K562 (cell line): ENCODE results near the gene JMJD1C. TPM values are rescaled to one million over a fixed set of nuclear protein-coding genes. Genes with fewer than 3 reads are reported as not detected.

Experiments
- COPS2 ChIP-seq: fragments of 450-650 bp; conservative IDR thresholded peaks from 2 replicates; pipeline ENCODE4 v1.6.1; 2016; ENCODE audit warnings: mild to moderate bottlenecking, moderate library complexity
- CREB3 ChIP-seq: fragments of 450-650 bp; conservative IDR thresholded peaks from 2 replicates; pipeline ENCODE4 v1.6.1; 2016; ENCODE audit warnings: missing genetic modification characterization, low read depth, mild to moderate bottlenecking, missing compliant biosample characterization, moderate library complexity
- CTCFL ChIP-seq: IDR thresholded peaks from 2 replicates; pipeline ENCODE4 v1.6.1; 2011; ENCODE audit warnings: borderline replicate concordance, low read depth, mild to moderate bottlenecking, moderate library complexity, low read length; ENCODE audit not compliant: insufficient read depth, poor library complexity, severe bottlenecking
- GABPB2 ChIP-seq: fragments of 250-450 bp; sonication (Bioruptor Pico); conservative IDR thresholded peaks from 2 replicates; pipeline ENCODE4 v1.5.1; 2021; ENCODE audit warnings: mild to moderate bottlenecking
- NCOA2 ChIP-seq, 2 experiments: fragments of 450-650 bp; IDR thresholded peaks; 2 replicates each; pipeline ENCODE4 v1.6.1; 2018; ENCODE audit warnings: mild to moderate bottlenecking in 2 of 2, moderate library complexity in 1 of 2; ENCODE audit not compliant: partially characterized antibody in 2 of 2
- NR2F6 ChIP-seq: fragments of 450-650 bp; formaldehyde crosslinking; IDR thresholded peaks from 2 replicates; pipeline ENCODE4 v1.4.0; 2020; ENCODE audit warnings: mild to moderate bottlenecking
- POLR3A ChIP-seq: IDR thresholded peaks from 2 replicates; pipeline ENCODE4 v1.6.1; 2011; ENCODE audit warnings: borderline replicate concordance, mild to moderate bottlenecking, moderate library complexity; ENCODE audit not compliant: insufficient read length, insufficient read depth; ENCODE audit errors: extremely low read depth
- PURB ChIP-seq: sonication (generic); formaldehyde crosslinking; IDR thresholded peaks from 2 replicates; pipeline ENCODE4 v1.9.0; 2021; ENCODE audit warnings: low read depth, mild to moderate bottlenecking, missing genetic modification reagents
- SMAD3 ChIP-seq: fragments of 450-650 bp; formaldehyde crosslinking; conservative IDR thresholded peaks from 2 replicates; pipeline ENCODE4 v1.4.0; 2020; ENCODE audit warnings: mild to moderate bottlenecking
- TARDBP ChIP-seq: fragments of 450-650 bp; IDR thresholded peaks from 2 replicates; pipeline ENCODE4 v1.6.1; 2016
- THRAP3 ChIP-seq: fragments of 450-650 bp; IDR thresholded peaks from 2 replicates; pipeline ENCODE4 v1.6.1; 2016; ENCODE audit warnings: mild to moderate bottlenecking, inconsistent platforms, borderline replicate concordance
- ZBTB5 ChIP-seq: fragments of 450-650 bp; IDR thresholded peaks from 2 replicates; pipeline ENCODE4 v1.6.1; 2017; ENCODE audit warnings: antibody characterized with exemption
- ZNF133 ChIP-seq: fragments of 250-450 bp; sonication (Bioruptor Pico); IDR thresholded peaks from 2 replicates; pipeline ENCODE4 v1.4.0; 2020; ENCODE audit warnings: mild to moderate bottlenecking
- ZNF318 ChIP-seq, 2 experiments: fragments of 450-650 bp; IDR thresholded peaks; 2 replicates each; pipeline ENCODE4 v1.6.1; 2016; ENCODE audit warnings: mild to moderate bottlenecking in 2 of 2, borderline replicate concordance in 1 of 2, low read depth in 1 of 2, moderate library complexity in 1 of 2
- ZNF445 ChIP-seq: fragments of 250-450 bp; sonication (Bioruptor Pico); IDR thresholded peaks from 2 replicates; pipeline ENCODE4 v1.4.0; 2020; ENCODE audit warnings: low read depth, mild to moderate bottlenecking, moderate library complexity
- polyA plus RNA-seq, 8 experiments: library from polyadenylated mRNA; depleted of rRNA in 4 of 8; stranded (reverse) in 5 of 8; unstranded in 3 of 8; fragments of >200 nt; fragmentation: Nextera tagmentation in 2 of 8; fragmentation: Illumina TruSeq in 1 of 8; extraction: Ambion mirVana in 2 of 8; extraction: Trizol in 1 of 8; gene quantifications; 2 replicates each; pipeline versions ENCODE4 v1.2.1 to v1.2.3, GENCODE V29; 2011 to 2014; ENCODE audit warnings: inconsistent platforms in 1 of 8, missing spikeins in 1 of 8
- total RNA-seq, 7 experiments: library from RNA; depleted of rRNA in 6 of 7; stranded (reverse); fragments of >200 nt in 6 of 7; fragmentation: Illumina TruSeq in 2 of 7; extraction: Trizol in 2 of 7; gene quantifications; 2 replicates each; pipeline versions ENCODE4 v1.2.1 to v1.2.3, GENCODE V29; 2011 to 2021; ENCODE audit warnings: low replicate concordance in 1 of 7

The JMJD1C gene
- total and polyA plus RNA-seq, 9 of the 15 experiments (the other 6 are each of a cell fraction or from before 2014, with no cell fraction given) = 25.3 to 68.0 (median 47.2) TPM

GRCh38 chr10:63265222-63265617 is 200.6 kb downstream of the JMJD1C start (continued):
- no peak for TF ChIP-seq ZBTB5
- no peak for TF ChIP-seq SMAD3 (CRISPR knock-in tag)
- no peak for TF ChIP-seq ZNF445 (CRISPR knock-in tag)
- no peak for TF ChIP-seq ZNF133 (CRISPR knock-in tag)
- no peak for TF ChIP-seq PURB (CRISPR knock-in tag)
- no peak for TF ChIP-seq COPS2
- no peak for TF ChIP-seq NCOA2 (IDR thresholded peaks at IDR 0.05; ENCODE audit: partially characterized antibody in 2 of 2)
- peak in 1 of 2 experiments; percentile 27; a peak in 1 of 4 replicates for TF ChIP-seq ZNF318 (IDR thresholded peaks at IDR 0.05; ENCODE audit: borderline replicate concordance in 1 of 2, low read depth in 1 of 2)
- no peak for TF ChIP-seq NR2F6
- TF ChIP-seq TARDBP = no peak
- no peak for TF ChIP-seq CTCFL
- TF ChIP-seq GABPB2 (CRISPR knock-in tag) = no peak
- no peak for TF ChIP-seq POLR3A
- TF ChIP-seq THRAP3 = no peak
- no peak for TF ChIP-seq CREB3 (tag)
